Esophagus squamous epithelium (tissue), 5 donors: ENCODE measurements around the gene NLRC5. TPM values are rescaled to one million over a fixed set of nuclear protein-coding genes. Genes with fewer than 3 reads are reported as not detected.

Experiments
- DNase-seq: peaks from one replicate; lab custom pipeline; 2025; lab: John Stamatoyannopoulos, UW
- H3K27ac ChIP-seq, 4 donors: fragments of 200-600 bp; sonication (generic); one replicate each; pipeline ENCODE4 v1.5.1; 2016 to 2019; ENCODE audit warnings: mild to moderate bottlenecking in 1 of 4
- H3K27me3 ChIP-seq, 4 donors: fragments of 200-600 bp; sonication (generic); 1 replicate in 3 of 4; 2 replicates in 1 of 4; pipeline versions ENCODE4 v1.5.1 to v1.6.0; 2017 to 2021; ENCODE audit warnings: antibody characterized with exemption in 1 of 4
- H3K36me3 ChIP-seq, 3 donors: fragments of 200-600 bp; sonication (generic); one replicate each; pipeline ENCODE4 v1.5.1; 2016 to 2019
- H3K4me1 ChIP-seq, 3 donors: fragments of 200-600 bp; sonication (generic); one replicate each; pipeline ENCODE4 v1.5.1; 2017 to 2019
- H3K4me3 ChIP-seq, 4 donors: fragments of 200-600 bp; sonication (generic); 1 replicate in 3 of 4; 2 replicates in 1 of 4; pipeline ENCODE4 v1.5.1; 2016 to 2019; ENCODE audit warnings: mild to moderate bottlenecking in 2 of 4, moderate library complexity in 1 of 4
- H3K9me3 ChIP-seq, 3 donors: fragments of 200-600 bp; sonication (generic); one replicate each; pipeline ENCODE4 v1.5.1; 2016 to 2019
- CTCF ChIP-seq, 6 experiments: fragments of 450-650 bp in 4 of 6; fragments of 200-600 bp in 2 of 6; sonication (generic) in 2 of 6; IDR thresholded peaks; one replicate each; pipeline ENCODE4 v1.5.1; 2016 to 2019; ENCODE audit warnings: antibody characterized with exemption in 6 of 6, mild to moderate bottlenecking in 4 of 6, moderate library complexity in 4 of 6
- POLR2A ChIP-seq, 4 donors: fragments of 450-650 bp; IDR thresholded peaks; one replicate each; pipeline ENCODE4 v1.6.1; 2017; ENCODE audit warnings: antibody characterized with exemption in 4 of 4, mild to moderate bottlenecking in 4 of 4, moderate library complexity in 3 of 4
- WGBS, 2 donors: methylation state at CpG; one replicate each; pipeline ENCODE4 v1.1.5; 2018; 5-methylcytosine and 5-hydroxymethylcytosine counted together
- intact Hi-C: fragments of 100-400 bp; cut with DNase I; formaldehyde crosslinking; loops from one replicate; pipeline ENCODE4 v1.15.0; 2022
- total RNA-seq, 4 donors: library from RNA; depleted of rRNA; stranded (reverse); fragments of >200 nt; gene quantifications; one replicate each; pipeline ENCODE4 v1.1.0, GENCODE V29; 2016
- donor health status: DM: yes; HTN: yes; CAD: no.

Gene NLRC5
- total RNA-seq, 4 donors from 2014 or later = 7.7 to 25.2 (median 14.1) TPM

- TF ChIP-seq POLR2A (IDR thresholded peaks at IDR 0.05) = no peak
- TF ChIP-seq CTCF (IDR thresholded peaks at IDR 0.05) = no peak
- intact Hi-C loops = no loop called here
- Histone ChIP-seq H3K4me3 (no peak overlapping the region), H3K36me3 (peaks cover 0 to 5% (median 0%) of the 10 kb centered on the region in 3 donors), H3K27me3 (peaks cover 0 to 3% (median 0%) of the 10 kb centered on the region in 4 donors), H3K4me1 (no peaks in the 10 kb centered on the region), H3K9me3 (no peaks in the 10 kb centered on the region), H3K27ac (no peak overlapping the region)
- no peak for DNase-seq
- 72 to 82% methylated on average over 6 to 8 of the region's 11 CpGs for WGBS, 2 donors
Observed at GRCh38 chr16:56977823-56978430, 11.4 kb upstream of the NLRC5 start.

- intact Hi-C loops = no loop called here
- no peak overlapping the region for H3K4me3 ChIP-seq
- TF ChIP-seq CTCF (IDR thresholded peaks at IDR 0.05) (no peak), POLR2A (IDR thresholded peaks at IDR 0.05) (no peak)
- no peak for DNase-seq
- peaks cover 0 to 7% (median 6%) of the 10 kb centered on the region in 3 donors for H3K4me1 ChIP-seq
- H3K27me3 ChIP-seq = no peaks in the 10 kb centered on the region
- no peaks in the 10 kb centered on the region for H3K9me3 ChIP-seq
- WGBS, 2 donors = 75 to 84% methylated on average over 4 of the region's 4 CpGs
- peaks cover 0 to 5% (median 0%) of the 10 kb centered on the region in 3 donors for H3K36me3 ChIP-seq
- no peak overlapping the region for H3K27ac ChIP-seq
Observed at GRCh38 chr16:56980201-56980535, 9.2 kb upstream of the NLRC5 start.

GRCh38 chr16:56980792-56981724 lies 8.3 kb upstream of the NLRC5 start:
- 71 to 87% methylated on average over 8 to 10 of the region's 16 CpGs for WGBS, 2 donors
- Histone ChIP-seq H3K4me3 (no peak overlapping the region), H3K36me3 (peaks cover 0 to 5% (median 0%) of the 10 kb centered on the region in 3 donors), H3K4me1 (peaks cover 7 to 16% (median 15%) of the 10 kb centered on the region in 3 donors), H3K9me3 (no peaks in the 10 kb centered on the region), H3K27me3 (no peaks in the 10 kb centered on the region), H3K27ac (no peak overlapping the region)
- no peak for DNase-seq
- no peak for TF ChIP-seq POLR2A (IDR thresholded peaks at IDR 0.05)
- no peak for TF ChIP-seq CTCF (IDR thresholded peaks at IDR 0.05)
- intact Hi-C loops = no loop called here

- Histone ChIP-seq H3K36me3 (peaks cover 0 to 5% (median 0%) of the 10 kb centered on the region in 3 donors), H3K27ac (no peak overlapping the region), H3K4me3 (no peak overlapping the region), H3K27me3 (no peaks in the 10 kb centered on the region), H3K4me1 (peaks cover 7 to 24% (median 18%) of the 10 kb centered on the region in 3 donors), H3K9me3 (no peaks in the 10 kb centered on the region)
- 84 to 90% methylated on average over 5 to 11 of the region's 12 CpGs for WGBS, 2 donors
- DNase-seq = no peak
- intact Hi-C loops = no loop called here
- no peak for TF ChIP-seq CTCF (IDR thresholded peaks at IDR 0.05)
- TF ChIP-seq POLR2A (IDR thresholded peaks at IDR 0.05) = no peak
Observed at GRCh38 chr16:56981729-56982271, 7.6 kb upstream of the NLRC5 start.

GRCh38 chr16:56982695-56983094 lies 6.7 kb upstream of the NLRC5 start:
- TF ChIP-seq POLR2A (IDR thresholded peaks at IDR 0.05) = no peak
- TF ChIP-seq CTCF (IDR thresholded peaks at IDR 0.05) = no peak
- Histone ChIP-seq H3K36me3 (peaks cover 0 to 5% (median 0%) of the 10 kb centered on the region in 3 donors), H3K9me3 (no peaks in the 10 kb centered on the region), H3K4me3 (no peak overlapping the region), H3K27me3 (no peaks in the 10 kb centered on the region), H3K27ac (no peak overlapping the region), H3K4me1 (peaks cover 7 to 31% (median 21%) of the 10 kb centered on the region in 3 donors)
- 60 to 90% methylated on average over 1 to 2 of the region's 2 CpGs for WGBS, 2 donors
- intact Hi-C loops = no loop called here
- DNase-seq = no peak
